ENCODE data around the gene TLL1.

- TF ChIP-seq EZH2 (IDR thresholded peaks at IDR 0.05) (no peak), POLR2AphosphoS5 (IDR thresholded peaks at IDR 0.05; ENCODE audit: borderline replicate concordance, low read depth, low read length) (no peak)
Measured at GRCh38 chr4:165926307-165926706, 53.3 kb downstream of the TLL1 start.
